ENCODE data around the gene PKNOX2. TPM values are rescaled to one million over a fixed set of nuclear protein-coding genes. Genes with fewer than 3 reads are reported as not detected.

The PKNOX2 gene
- total RNA-seq, 6 experiments from 2014 or later: 0.10 TPM; not detected in 5

DNA sequence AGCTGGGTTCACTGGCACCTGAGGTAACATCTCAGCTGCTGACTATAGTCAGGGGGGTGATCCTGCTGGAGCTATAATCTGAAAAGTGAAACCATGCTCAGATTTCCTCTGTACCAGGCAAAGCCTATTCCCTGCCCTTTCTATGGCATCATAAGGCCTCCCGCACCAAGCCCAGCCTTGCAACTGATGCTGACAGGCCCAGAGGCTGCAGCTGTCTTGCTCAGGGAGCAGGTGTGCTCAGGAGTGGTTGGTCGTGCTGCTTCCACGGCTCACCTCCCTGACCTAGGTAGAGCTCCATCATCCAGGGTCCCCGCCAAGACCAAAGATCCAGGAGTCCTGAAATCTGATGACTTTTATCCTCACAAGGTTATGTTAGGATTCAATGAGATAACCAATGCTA, 209.8 kb downstream of the PKNOX2 start:
- H3K4me3 Mint-ChIP-seq: no peak overlapping the region
- H3K27me3 Mint-ChIP-seq (ENCODE audit: insufficient read depth): peaks cover 52% of the 10 kb centered on the region
- TF ChIP-seq, protein P1, sequence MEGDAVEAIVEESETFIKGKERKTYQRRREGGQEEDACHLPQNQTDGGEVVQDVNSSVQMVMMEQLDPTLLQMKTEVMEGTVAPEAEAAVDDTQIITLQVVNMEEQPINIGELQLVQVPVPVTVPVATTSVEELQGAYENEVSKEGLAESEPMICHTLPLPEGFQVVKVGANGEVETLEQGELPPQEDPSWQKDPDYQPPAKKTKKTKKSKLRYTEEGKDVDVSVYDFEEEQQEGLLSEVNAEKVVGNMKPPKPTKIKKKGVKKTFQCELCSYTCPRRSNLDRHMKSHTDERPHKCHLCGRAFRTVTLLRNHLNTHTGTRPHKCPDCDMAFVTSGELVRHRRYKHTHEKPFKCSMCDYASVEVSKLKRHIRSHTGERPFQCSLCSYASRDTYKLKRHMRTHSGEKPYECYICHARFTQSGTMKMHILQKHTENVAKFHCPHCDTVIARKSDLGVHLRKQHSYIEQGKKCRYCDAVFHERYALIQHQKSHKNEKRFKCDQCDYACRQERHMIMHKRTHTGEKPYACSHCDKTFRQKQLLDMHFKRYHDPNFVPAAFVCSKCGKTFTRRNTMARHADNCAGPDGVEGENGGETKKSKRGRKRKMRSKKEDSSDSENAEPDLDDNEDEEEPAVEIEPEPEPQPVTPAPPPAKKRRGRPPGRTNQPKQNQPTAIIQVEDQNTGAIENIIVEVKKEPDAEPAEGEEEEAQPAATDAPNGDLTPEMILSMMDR (IDR thresholded peaks at IDR 0.05): no peak
- no peak for DNase-seq
- no peaks in the 10 kb centered on the region for H3K9me3 Mint-ChIP-seq
- no peaks in the 10 kb centered on the region for H3K36me3 Mint-ChIP-seq (ENCODE audit: low read depth)
- no peaks in the 10 kb centered on the region for H3K4me1 Mint-ChIP-seq (ENCODE audit: low read depth)
- no peak overlapping the region for H3K27ac Mint-ChIP-seq

DNA sequence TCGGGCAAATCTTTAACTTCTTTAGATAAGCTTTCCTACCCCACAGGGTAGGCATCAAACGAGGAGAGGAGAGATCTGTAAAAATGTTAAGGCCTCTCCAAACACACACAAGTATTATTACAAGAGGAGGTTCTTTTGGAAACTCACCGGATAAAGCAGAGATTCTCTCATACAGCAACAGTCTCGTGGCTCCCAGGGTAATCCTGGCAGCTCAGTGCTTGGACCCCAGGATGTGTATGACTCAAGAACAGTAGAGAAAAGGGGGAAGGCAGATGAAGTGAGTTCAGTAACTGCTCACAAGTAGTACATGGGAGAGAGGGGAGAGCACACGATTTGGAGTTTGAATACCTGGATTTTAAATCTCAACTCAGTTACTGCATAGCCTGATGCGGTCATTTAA, 210.6 kb downstream of the PKNOX2 start:
- no peak overlapping the region for H3K27ac Mint-ChIP-seq
- H3K4me1 Mint-ChIP-seq (ENCODE audit: low read depth): no peaks in the 10 kb centered on the region
- no peaks in the 10 kb centered on the region for H3K36me3 Mint-ChIP-seq (ENCODE audit: low read depth)
- H3K4me3 Mint-ChIP-seq: no peak overlapping the region
- no peaks in the 10 kb centered on the region for H3K9me3 Mint-ChIP-seq
- no peak for DNase-seq
- TF ChIP-seq, protein P1 (IDR thresholded peaks at IDR 0.05): no peak
- peaks cover 54% of the 10 kb centered on the region for H3K27me3 Mint-ChIP-seq (ENCODE audit: insufficient read depth)

DNA sequence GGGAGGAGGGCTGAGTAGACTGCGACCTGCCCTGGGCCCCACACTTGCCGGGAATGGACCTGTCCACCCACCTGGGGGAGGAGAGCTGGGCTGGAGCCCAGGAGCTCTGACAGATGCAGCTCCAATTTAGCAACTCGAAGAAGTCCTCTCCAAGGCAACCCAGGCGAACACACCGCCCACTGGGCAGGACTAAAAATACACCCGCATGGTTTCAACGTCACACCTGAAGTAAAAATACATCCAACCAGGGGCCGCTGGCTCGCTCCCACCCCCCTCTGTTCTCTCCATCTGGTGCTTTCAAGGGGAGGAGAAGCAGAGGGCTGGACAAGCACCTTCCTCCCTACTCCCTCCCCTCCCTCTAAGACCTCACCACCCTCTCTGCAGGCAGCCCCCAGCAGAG, 211.6 kb downstream of the PKNOX2 start:
- no peak overlapping the region for H3K4me3 Mint-ChIP-seq

DNA sequence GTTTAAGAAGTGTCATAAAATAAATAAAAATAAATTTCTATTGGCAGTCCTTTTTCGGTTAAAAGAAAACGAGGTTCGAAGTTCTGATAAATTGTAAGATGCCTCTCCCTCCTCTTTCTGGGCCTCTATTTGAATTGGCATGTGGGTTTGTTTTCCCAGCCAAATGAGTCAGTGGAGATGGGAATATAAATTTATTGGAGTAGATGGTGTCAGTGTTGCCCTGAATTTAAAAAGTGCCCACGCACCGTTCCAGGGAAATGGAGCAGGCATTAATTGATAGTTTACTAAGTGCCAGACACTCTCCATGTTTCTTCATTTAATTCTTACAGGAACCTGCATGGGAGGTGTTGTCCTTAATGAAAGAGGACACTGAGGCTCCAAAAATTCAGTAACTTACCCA, 212.3 kb downstream of the PKNOX2 start:
- H3K36me3 Mint-ChIP-seq (ENCODE audit: low read depth): no peaks in the 10 kb centered on the region
- TF ChIP-seq, protein P1 (IDR thresholded peaks at IDR 0.05): no peak
- peaks cover 55% of the 10 kb centered on the region for H3K27me3 Mint-ChIP-seq (ENCODE audit: insufficient read depth)
- H3K4me3 Mint-ChIP-seq: no peak overlapping the region
- no peak overlapping the region for H3K27ac Mint-ChIP-seq
- H3K4me1 Mint-ChIP-seq (ENCODE audit: low read depth): no peaks in the 10 kb centered on the region
- no peak for DNase-seq
- H3K9me3 Mint-ChIP-seq: no peaks in the 10 kb centered on the region

More for the DNA sequence above, 211.6 kb downstream of the PKNOX2 start:
- Mint-ChIP-seq H3K27me3 (ENCODE audit: insufficient read depth) (peaks cover 54% of the 10 kb centered on the region), H3K36me3 (ENCODE audit: low read depth) (no peaks in the 10 kb centered on the region), H3K9me3 (no peaks in the 10 kb centered on the region), H3K4me1 (ENCODE audit: low read depth) (no peaks in the 10 kb centered on the region), H3K27ac (no peak overlapping the region)
- TF ChIP-seq, protein P1 (IDR thresholded peaks at IDR 0.05): no peak
- no peak for DNase-seq

DNA sequence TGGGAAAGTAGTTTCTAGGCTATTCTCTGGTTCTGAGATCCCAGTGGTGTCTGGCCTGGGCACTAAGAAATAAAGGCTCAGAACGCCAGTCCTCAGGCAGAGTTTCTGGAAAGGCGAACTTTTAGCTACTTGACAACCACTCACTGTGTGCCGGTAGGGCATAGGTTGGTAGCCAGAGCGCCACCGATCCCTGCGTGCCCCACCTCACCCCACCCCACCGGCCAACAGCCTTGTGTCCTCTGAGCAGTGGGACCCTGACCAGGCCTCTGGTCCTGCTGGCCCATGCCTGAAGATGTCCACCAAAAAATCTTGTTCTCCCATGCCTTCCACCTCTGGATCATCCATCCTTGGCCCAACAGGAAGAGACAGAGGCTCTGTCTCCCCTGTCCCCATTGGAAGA, 213.5 kb downstream of the PKNOX2 start:
- TF ChIP-seq, protein P1 (IDR thresholded peaks at IDR 0.05): no peak
- Mint-ChIP-seq H3K36me3 (ENCODE audit: low read depth) (no peaks in the 10 kb centered on the region), H3K27me3 (ENCODE audit: insufficient read depth) (peaks cover 45% of the 10 kb centered on the region), H3K27ac (no peak overlapping the region), H3K9me3 (no peaks in the 10 kb centered on the region), H3K4me3 (no peak overlapping the region), H3K4me1 (ENCODE audit: low read depth) (no peaks in the 10 kb centered on the region)
- DNase-seq: no peak

DNA sequence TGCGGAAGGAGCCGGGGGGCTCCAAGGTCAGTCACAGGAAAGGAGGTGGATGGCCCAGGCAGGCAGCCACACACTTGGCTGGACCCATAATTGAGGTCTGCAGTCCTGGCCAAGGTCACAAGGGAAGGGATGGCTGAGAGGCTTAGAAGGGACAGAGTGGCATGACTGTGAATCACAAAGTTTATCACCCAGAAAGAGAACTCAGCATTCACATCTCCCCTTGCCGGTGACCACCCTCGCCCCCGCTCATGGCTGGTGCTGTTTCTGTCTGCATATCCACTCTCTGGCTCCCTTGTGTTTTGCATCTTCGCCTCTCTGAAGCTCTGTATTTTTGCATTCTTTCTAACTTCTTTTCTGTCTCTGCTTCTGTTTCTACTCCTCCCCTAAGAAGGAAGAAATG, 214.0 kb downstream of the PKNOX2 start:
- TF ChIP-seq, protein P1 (IDR thresholded peaks at IDR 0.05): no peak
- H3K4me3 Mint-ChIP-seq: no peak overlapping the region
- peaks cover 40% of the 10 kb centered on the region for H3K27me3 Mint-ChIP-seq (ENCODE audit: insufficient read depth)
- no peak for DNase-seq
- H3K27ac Mint-ChIP-seq: no peak overlapping the region
- H3K4me1 Mint-ChIP-seq (ENCODE audit: low read depth): no peaks in the 10 kb centered on the region
- no peaks in the 10 kb centered on the region for H3K36me3 Mint-ChIP-seq (ENCODE audit: low read depth)
- H3K9me3 Mint-ChIP-seq: no peaks in the 10 kb centered on the region

Measured in HFFc6 (cell line).